Mesendoderm (in vitro differentiated cells): ENCODE data around the gene IGFL2.

ENCODE experiments used
- DNase-seq: peaks from one replicate; pipeline ENCODE4 v3.0.0; 2013
- H2AK5ac ChIP-seq: 2 replicates; pipeline ENCODE4 v1.6.1; 2013; ENCODE audit warnings: low read length, inconsistent platforms
- H2BK120ac ChIP-seq: 2 replicates; pipeline ENCODE4 v1.6.1; 2013; ENCODE audit warnings: low read depth, mild to moderate bottlenecking, low read length, moderate library complexity, mixed read lengths
- H2BK15ac ChIP-seq: replicated peaks from 2 replicates; pipeline ENCODE4 v1.6.1; 2013; ENCODE audit warnings: low read depth, mild to moderate bottlenecking, moderate library complexity
- H2BK5ac ChIP-seq: 2 replicates; pipeline ENCODE4 v1.6.1; 2013; ENCODE audit warnings: low read length, inconsistent platforms
- H3K18ac ChIP-seq: 2 replicates; pipeline ENCODE4 v1.6.1; 2013; ENCODE audit warnings: mild to moderate bottlenecking, low read length, mixed read lengths
- H3K23ac ChIP-seq: one replicate; pipeline ENCODE4 v1.6.1; 2013; ENCODE audit warnings: low read length
- H3K27ac ChIP-seq: 2 replicates; pipeline ENCODE4 v1.5.1; 2013; ENCODE audit warnings: low read depth, mild to moderate bottlenecking, inconsistent platforms, low read length, moderate library complexity
- H3K27me3 ChIP-seq: 2 replicates; pipeline ENCODE4 v1.6.1; 2013; ENCODE audit warnings: low read length, control low read depth, mild to moderate bottlenecking, inconsistent platforms; ENCODE audit not compliant: insufficient read depth, poor library complexity
- H3K36me3 ChIP-seq: 2 replicates; pipeline ENCODE4 v1.6.1; 2013; ENCODE audit warnings: low read length, inconsistent platforms; ENCODE audit not compliant: control insufficient read depth, insufficient read depth
- H3K4ac ChIP-seq: one replicate; pipeline ENCODE4 v1.6.1; 2013; ENCODE audit warnings: low read depth, mild to moderate bottlenecking, low read length, moderate library complexity
- H3K4me1 ChIP-seq: 2 replicates; pipeline ENCODE4 v1.6.1; 2013; ENCODE audit warnings: low read depth, low read length, inconsistent platforms; ENCODE audit not compliant: control insufficient read depth
- H3K4me2 ChIP-seq: 2 replicates; pipeline ENCODE4 v1.6.1; 2013; ENCODE audit warnings: low read length
- H3K4me3 ChIP-seq: 2 replicates; pipeline ENCODE4 v1.5.1; 2013; ENCODE audit warnings: mild to moderate bottlenecking, low read length
- H3K56ac ChIP-seq: one replicate; pipeline ENCODE4 v1.6.1; 2013; ENCODE audit warnings: low read length
- H3K79me1 ChIP-seq: 2 replicates; pipeline ENCODE4 v1.6.1; 2013; ENCODE audit warnings: low read length, inconsistent platforms
- H3K79me2 ChIP-seq: 2 replicates; pipeline ENCODE4 v1.6.1; 2013; ENCODE audit warnings: mild to moderate bottlenecking, low read length; ENCODE audit not compliant: control insufficient read depth, insufficient read depth
- H3K9ac ChIP-seq: 2 replicates; pipeline ENCODE4 v1.6.1; 2013; ENCODE audit warnings: low read length, inconsistent platforms
- H4K5ac ChIP-seq: one replicate; pipeline ENCODE4 v1.6.1; 2013; ENCODE audit warnings: low read length
- H4K8ac ChIP-seq: one replicate; pipeline ENCODE4 v1.6.1; 2013; ENCODE audit warnings: low read depth, mild to moderate bottlenecking, control low read depth, low read length, moderate library complexity
- WGBS: extraction: QIAGEN DNeasy Blood & Tissue Kit; methylation state at CpG from one replicate; pipeline ENCODE4 v1.1.7; 2013; ENCODE audit warnings: low lambda C conversion rate, missing lambda C conversion rate; ENCODE audit not compliant: insufficient coverage; ENCODE audit errors: extremely low coverage; 5-methylcytosine and 5-hydroxymethylcytosine counted together

The IGFL2 gene

GRCh38 chr19:46144756-46145155 lies 3.3 kb upstream of the IGFL2 start:
- H2BK15ac ChIP-seq: no peak overlapping the region
- H3K27ac ChIP-seq: no peak overlapping the region
- no peaks in the 10 kb centered on the region for H3K36me3 ChIP-seq
- H2BK120ac ChIP-seq: no peak overlapping the region
- H4K5ac ChIP-seq: no peak overlapping the region
- WGBS: no CpG with 5 or more reads among the region's 3 CpGs
- no peaks in the 10 kb centered on the region for H3K79me1 ChIP-seq
- no peak overlapping the region for H4K8ac ChIP-seq
- H3K56ac ChIP-seq: no peak overlapping the region
- no peak for DNase-seq
- no peak overlapping the region for H2AK5ac ChIP-seq
- no peak overlapping the region for H3K4me3 ChIP-seq
- H3K4ac ChIP-seq: no peak overlapping the region
- no peak overlapping the region for H3K9ac ChIP-seq
- H2BK5ac ChIP-seq: no peak overlapping the region
- H3K27me3 ChIP-seq: no peaks in the 10 kb centered on the region
- no peak overlapping the region for H3K4me2 ChIP-seq
- no peak overlapping the region for H3K23ac ChIP-seq
- H3K18ac ChIP-seq: no peak overlapping the region
- H3K79me2 ChIP-seq: no peaks in the 10 kb centered on the region
- no peaks in the 10 kb centered on the region for H3K4me1 ChIP-seq

- no peak overlapping the region for H3K56ac ChIP-seq
- H3K4ac ChIP-seq: no peak overlapping the region
- no peak overlapping the region for H3K18ac ChIP-seq
- H3K9ac ChIP-seq: no peak overlapping the region
- no peak overlapping the region for H3K27ac ChIP-seq
- H3K36me3 ChIP-seq: no peaks in the 10 kb centered on the region
- H3K4me1 ChIP-seq: no peaks in the 10 kb centered on the region
- no peak overlapping the region for H2BK120ac ChIP-seq
- H3K4me3 ChIP-seq: no peak overlapping the region
- no peaks in the 10 kb centered on the region for H3K27me3 ChIP-seq
- H4K5ac ChIP-seq: no peak overlapping the region
- H2BK15ac ChIP-seq: no peak overlapping the region
- no peak overlapping the region for H4K8ac ChIP-seq
- no peak overlapping the region for H3K4me2 ChIP-seq
- DNase-seq: no peak
- no CpG with 5 or more reads among the region's 8 CpGs for WGBS
- no peaks in the 10 kb centered on the region for H3K79me1 ChIP-seq
- no peaks in the 10 kb centered on the region for H3K79me2 ChIP-seq
- no peak overlapping the region for H2BK5ac ChIP-seq
- H2AK5ac ChIP-seq: no peak overlapping the region
- no peak overlapping the region for H3K23ac ChIP-seq
Measured at GRCh38 chr19:46147166-46147740, 785 bp upstream of the IGFL2 start.

GRCh38 chr19:46150606-46151005 lies 2.6 kb downstream of the IGFL2 start:
- Histone ChIP-seq H3K36me3 (no peaks in the 10 kb centered on the region), H3K18ac (no peak overlapping the region), H2AK5ac (no peak overlapping the region), H3K9ac (no peak overlapping the region), H4K5ac (no peak overlapping the region), H2BK5ac (no peak overlapping the region), H3K4me1 (no peaks in the 10 kb centered on the region), H4K8ac (no peak overlapping the region), H3K79me1 (no peaks in the 10 kb centered on the region), H3K23ac (no peak overlapping the region), H3K79me2 (no peaks in the 10 kb centered on the region), H2BK120ac (no peak overlapping the region), H3K4me2 (no peak overlapping the region), H3K4me3 (no peak overlapping the region), H3K27ac (no peak overlapping the region), H3K56ac (no peak overlapping the region), H2BK15ac (no peak overlapping the region), H3K4ac (no peak overlapping the region), H3K27me3 (no peaks in the 10 kb centered on the region)
- WGBS: no CpG with 5 or more reads among the region's 5 CpGs
- no peak for DNase-seq

GRCh38 chr19:46155237-46155636 lies 7.2 kb downstream of the IGFL2 start:
- H3K27ac ChIP-seq: no peak overlapping the region
- H2BK5ac ChIP-seq: no peak overlapping the region
- H3K79me1 ChIP-seq: no peaks in the 10 kb centered on the region
- no peaks in the 10 kb centered on the region for H3K36me3 ChIP-seq
- no peak overlapping the region for H3K4me3 ChIP-seq
- no CpG with 5 or more reads among the region's 3 CpGs for WGBS
- H3K9ac ChIP-seq: no peak overlapping the region
- H3K27me3 ChIP-seq: no peaks in the 10 kb centered on the region
- H2BK120ac ChIP-seq: no peak overlapping the region
- no peak overlapping the region for H3K4me2 ChIP-seq
- no peak overlapping the region for H3K56ac ChIP-seq
- H2BK15ac ChIP-seq: no peak overlapping the region
- no peaks in the 10 kb centered on the region for H3K4me1 ChIP-seq
- no peaks in the 10 kb centered on the region for H3K79me2 ChIP-seq
- no peak overlapping the region for H4K5ac ChIP-seq
- H3K18ac ChIP-seq: no peak overlapping the region
- H4K8ac ChIP-seq: no peak overlapping the region
- H3K23ac ChIP-seq: no peak overlapping the region
- H2AK5ac ChIP-seq: no peak overlapping the region
- no peak for DNase-seq
- H3K4ac ChIP-seq: no peak overlapping the region

GRCh38 chr19:46159418-46160232 lies 11.6 kb downstream of the IGFL2 start:
- H3K4me2 ChIP-seq: no peak overlapping the region
- H2BK15ac ChIP-seq: no peak overlapping the region
- no peak overlapping the region for H3K4ac ChIP-seq
- no CpG with 5 or more reads among the region's 4 CpGs for WGBS
- H2AK5ac ChIP-seq: no peak overlapping the region
- H4K8ac ChIP-seq: no peak overlapping the region
- no peak overlapping the region for H3K9ac ChIP-seq
- no peaks in the 10 kb centered on the region for H3K27me3 ChIP-seq
- H3K27ac ChIP-seq: no peak overlapping the region
- H3K79me2 ChIP-seq: no peaks in the 10 kb centered on the region
- H3K18ac ChIP-seq: no peak overlapping the region
- no peak overlapping the region for H3K23ac ChIP-seq
- H3K56ac ChIP-seq: no peak overlapping the region
- DNase-seq: no peak
- no peaks in the 10 kb centered on the region for H3K79me1 ChIP-seq
- H2BK120ac ChIP-seq: no peak overlapping the region
- no peaks in the 10 kb centered on the region for H3K4me1 ChIP-seq
- no peaks in the 10 kb centered on the region for H3K36me3 ChIP-seq
- H3K4me3 ChIP-seq: no peak overlapping the region
- H2BK5ac ChIP-seq: no peak overlapping the region
- H4K5ac ChIP-seq: no peak overlapping the region
